Calu3 (cell line): ENCODE data around the gene UGT1A9. TPM values are rescaled to one million over a fixed set of nuclear protein-coding genes. Genes with fewer than 3 reads are reported as not detected.
A peak's percentile ranks its signal among the peaks of the same experiment; 100 is the strongest.

Source experiments
- BruUV-seq: library from RNA; stranded (reverse); fragments of 400-500 nt; replicated peaks from 2 replicates; lab custom pipeline; 2021; lab: Mats Ljungman, UMichigan
- CTCF ChIA-PET: fragments of 300-600 bp; sonication (Branson Sonifier 250); formaldehyde crosslinking; loops from one replicate; lab custom pipeline; 2022; ENCODE audit warnings: antibody characterized with exemption; lab: Charles Lee
- DNase-seq: peaks from one replicate; pipeline ENCODE4 v3.0.0; 2022
- H3K27ac Mint-ChIP-seq: one replicate; pipeline ENCODE4 v1.8.0; 2022; ENCODE audit warnings: mixed read lengths; ENCODE audit not compliant: unreplicated experiment
- H3K27me3 Mint-ChIP-seq: one replicate; pipeline ENCODE4 v1.8.0; 2022; ENCODE audit warnings: mixed read lengths; ENCODE audit not compliant: unreplicated experiment
- H3K36me3 Mint-ChIP-seq: one replicate; pipeline ENCODE4 v1.8.0; 2022; ENCODE audit warnings: mild to moderate bottlenecking, moderate library complexity, mixed read lengths; ENCODE audit not compliant: insufficient read depth, unreplicated experiment
- H3K4me1 Mint-ChIP-seq: one replicate; pipeline ENCODE4 v1.8.0; 2022; ENCODE audit warnings: mild to moderate bottlenecking, low read depth, mixed read lengths; ENCODE audit not compliant: unreplicated experiment
- H3K4me3 Mint-ChIP-seq: one replicate; pipeline ENCODE4 v1.8.0; 2022; ENCODE audit warnings: mild to moderate bottlenecking, low read depth, moderate library complexity, mixed read lengths; ENCODE audit not compliant: unreplicated experiment
- H3K9me3 Mint-ChIP-seq: one replicate; pipeline ENCODE4 v1.8.0; 2022; ENCODE audit warnings: low read depth, mixed read lengths; ENCODE audit not compliant: unreplicated experiment
- intact Hi-C: fragments of 100-400 bp; cut with micrococcal nuclease; formaldehyde crosslinking; loops from one replicate; pipeline ENCODE4 v1.10.0; 2022; ENCODE audit not compliant: unreplicated experiment
- total RNA-seq: library from RNA; stranded (reverse); gene quantifications from 2 replicates; pipeline ENCODE4 v1.2.3, GENCODE V29; 2022
- TF ChIP-seq, protein P1 (sequence below): fragments of 200-600 bp; IDR thresholded peaks from one replicate; pipeline ENCODE4 v1.8.0; 2022; ENCODE audit warnings: antibody characterized with exemption; ENCODE audit not compliant: unreplicated experiment

The UGT1A9 gene
- total RNA-seq, 1 experiment from 2014 or later = 4.3 TPM

DNA sequence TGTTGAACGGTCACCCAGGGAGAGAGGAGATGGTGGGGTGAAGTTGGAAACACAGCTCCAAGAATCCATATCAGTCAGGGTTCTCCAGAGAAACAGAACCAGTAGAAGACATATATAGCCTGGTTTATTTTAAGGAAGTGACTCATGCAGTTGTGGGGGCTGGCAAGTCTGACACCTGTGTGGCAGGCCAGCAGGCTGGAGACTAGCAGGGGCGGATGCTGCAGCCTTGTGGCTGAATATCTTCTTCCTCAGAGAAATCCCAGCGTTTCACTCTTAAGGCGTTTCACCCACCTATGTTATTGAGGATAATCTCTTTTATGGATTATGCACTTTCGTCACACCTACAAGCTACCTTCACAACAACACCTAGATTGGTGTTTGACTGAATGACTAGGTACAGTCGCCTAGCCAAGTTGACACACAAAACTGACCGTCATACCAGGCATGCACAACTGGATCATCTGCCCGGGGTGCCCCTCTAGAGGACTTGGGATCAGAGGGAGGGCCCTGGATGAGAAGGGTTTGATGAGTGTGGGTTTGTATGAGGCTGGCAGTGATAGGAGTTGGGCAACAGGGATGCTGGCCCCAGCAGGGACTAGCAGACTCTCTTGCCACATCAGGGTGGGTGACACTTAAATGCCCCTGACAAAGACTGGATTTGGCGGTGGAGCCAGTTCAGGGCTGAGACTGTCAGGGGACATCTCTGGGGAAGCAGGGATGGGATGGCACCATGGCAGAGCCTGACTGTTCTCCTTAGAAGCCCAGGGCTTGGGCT, 129.8 kb downstream of the UGT1A9 start:
- CTCF ChIA-PET = no interaction called here
- peaks cover 14% of the 10 kb centered on the region for H3K4me1 Mint-ChIP-seq
- TF ChIP-seq, protein P1, sequence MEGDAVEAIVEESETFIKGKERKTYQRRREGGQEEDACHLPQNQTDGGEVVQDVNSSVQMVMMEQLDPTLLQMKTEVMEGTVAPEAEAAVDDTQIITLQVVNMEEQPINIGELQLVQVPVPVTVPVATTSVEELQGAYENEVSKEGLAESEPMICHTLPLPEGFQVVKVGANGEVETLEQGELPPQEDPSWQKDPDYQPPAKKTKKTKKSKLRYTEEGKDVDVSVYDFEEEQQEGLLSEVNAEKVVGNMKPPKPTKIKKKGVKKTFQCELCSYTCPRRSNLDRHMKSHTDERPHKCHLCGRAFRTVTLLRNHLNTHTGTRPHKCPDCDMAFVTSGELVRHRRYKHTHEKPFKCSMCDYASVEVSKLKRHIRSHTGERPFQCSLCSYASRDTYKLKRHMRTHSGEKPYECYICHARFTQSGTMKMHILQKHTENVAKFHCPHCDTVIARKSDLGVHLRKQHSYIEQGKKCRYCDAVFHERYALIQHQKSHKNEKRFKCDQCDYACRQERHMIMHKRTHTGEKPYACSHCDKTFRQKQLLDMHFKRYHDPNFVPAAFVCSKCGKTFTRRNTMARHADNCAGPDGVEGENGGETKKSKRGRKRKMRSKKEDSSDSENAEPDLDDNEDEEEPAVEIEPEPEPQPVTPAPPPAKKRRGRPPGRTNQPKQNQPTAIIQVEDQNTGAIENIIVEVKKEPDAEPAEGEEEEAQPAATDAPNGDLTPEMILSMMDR = no peak
- H3K9me3 Mint-ChIP-seq = no peaks in the 10 kb centered on the region
- no peaks in the 10 kb centered on the region for H3K27me3 Mint-ChIP-seq
- H3K36me3 Mint-ChIP-seq = no peaks in the 10 kb centered on the region
- no TSS peak for BruUV-seq
- intact Hi-C loops = no loop called here
- peak; percentile 45 for DNase-seq
- no peak overlapping the region for H3K27ac Mint-ChIP-seq
- no peak overlapping the region for H3K4me3 Mint-ChIP-seq

DNA sequence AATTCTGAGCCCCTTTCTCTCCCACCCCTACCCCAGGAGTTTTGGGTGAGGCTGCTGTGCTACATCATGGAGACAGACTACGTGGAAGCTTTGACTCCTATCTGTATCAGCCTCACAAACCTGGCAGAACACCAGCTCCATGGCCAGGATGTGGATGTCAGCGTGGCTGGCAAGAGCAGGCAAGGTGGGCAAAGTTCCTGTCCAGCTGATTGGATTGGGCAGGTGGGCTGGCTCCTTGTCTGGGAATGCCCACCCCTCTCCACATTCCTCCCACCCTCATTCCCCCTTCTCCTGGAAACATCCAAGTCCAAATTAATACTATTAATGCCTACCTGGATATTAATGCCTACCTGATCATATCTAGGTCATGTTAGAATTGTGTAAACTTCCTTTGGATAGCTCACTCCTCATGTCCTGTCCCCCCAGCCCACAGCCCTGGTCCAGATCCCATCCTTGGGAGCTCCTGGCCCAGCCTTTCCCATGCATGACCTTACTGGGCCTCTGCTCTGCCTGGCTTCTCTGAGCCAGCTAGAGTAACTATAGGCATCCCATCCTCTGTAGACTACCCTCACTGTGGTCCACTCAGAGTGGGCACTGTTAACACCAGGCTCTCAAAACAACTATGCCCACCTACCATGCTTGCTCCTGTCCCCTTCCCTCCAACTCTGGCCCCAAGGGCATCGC, 130.6 kb downstream of the UGT1A9 start:
- CTCF ChIA-PET = no interaction called here
- no peak overlapping the region for H3K4me3 Mint-ChIP-seq
- no peak overlapping the region for H3K27ac Mint-ChIP-seq
- H3K36me3 Mint-ChIP-seq = no peaks in the 10 kb centered on the region
- H3K4me1 Mint-ChIP-seq = peaks cover 14% of the 10 kb centered on the region
- no peaks in the 10 kb centered on the region for H3K27me3 Mint-ChIP-seq
- no peaks in the 10 kb centered on the region for H3K9me3 Mint-ChIP-seq
- intact Hi-C loops = no loop called here
- DNase-seq = no peak
- BruUV-seq = no TSS peak
- TF ChIP-seq, protein P1 = no peak

DNA sequence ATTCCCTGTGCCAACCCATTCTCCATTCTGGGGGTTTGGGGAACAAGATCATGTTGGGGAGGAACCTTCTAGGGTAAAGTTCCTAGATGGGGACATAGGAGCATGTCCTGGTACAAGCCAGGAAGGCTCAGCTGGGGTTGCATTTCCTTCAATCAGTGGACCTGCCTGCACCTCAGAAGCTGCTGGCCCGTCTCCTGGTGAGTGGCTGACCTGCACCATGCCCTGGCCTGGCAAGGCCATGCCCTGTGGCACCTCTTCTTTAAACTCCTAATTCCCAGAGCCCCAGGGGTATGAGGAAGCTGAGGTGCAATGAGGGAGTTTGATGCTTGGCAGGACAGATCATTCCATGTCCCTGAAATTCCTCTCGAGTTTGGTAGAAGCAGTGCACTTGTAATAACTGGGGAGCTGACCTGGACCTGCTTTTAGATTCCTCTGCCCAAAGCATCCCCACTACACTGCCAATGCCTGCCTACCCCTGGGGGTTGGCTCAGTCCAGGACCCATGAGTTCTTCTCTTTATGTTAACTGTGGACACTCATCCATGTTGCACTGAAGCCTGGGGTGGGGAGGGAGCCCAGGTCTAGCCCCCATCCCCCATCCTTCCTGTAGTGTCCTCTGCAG, 131.7 kb downstream of the UGT1A9 start:
- Mint-ChIP-seq H3K9me3 (no peaks in the 10 kb centered on the region), H3K27ac (no peak overlapping the region), H3K4me1 (peaks cover 14% of the 10 kb centered on the region), H3K27me3 (no peaks in the 10 kb centered on the region), H3K4me3 (no peak overlapping the region), H3K36me3 (no peaks in the 10 kb centered on the region)
- TF ChIP-seq, protein P1 = no peak
- no TSS peak for BruUV-seq
- CTCF ChIA-PET = no interaction called here
- intact Hi-C loops = no loop called here
- DNase-seq = no peak

DNA sequence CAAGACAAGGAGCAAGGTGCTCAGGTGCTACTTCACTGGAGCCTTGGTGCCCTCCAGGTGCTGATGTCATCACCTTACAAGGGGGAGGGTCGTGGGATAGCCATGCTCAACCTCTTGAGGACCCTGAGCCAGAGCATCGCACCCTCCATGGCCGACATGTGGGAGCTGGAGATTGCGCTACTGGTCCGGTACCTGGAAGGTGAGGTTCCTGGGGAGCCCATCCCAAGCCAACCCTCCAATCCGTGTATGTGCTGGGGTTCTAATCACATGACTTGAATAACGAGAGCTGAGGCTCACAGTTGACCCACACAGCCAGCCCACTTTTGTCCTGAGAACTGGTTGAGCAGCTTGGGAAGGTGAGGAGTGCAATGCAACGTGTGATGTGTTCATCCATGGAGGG, 132.3 kb downstream of the UGT1A9 start:
- no TSS peak for BruUV-seq
- Mint-ChIP-seq H3K27ac (no peak overlapping the region), H3K4me1 (peaks cover 14% of the 10 kb centered on the region), H3K36me3 (no peaks in the 10 kb centered on the region), H3K4me3 (no peak overlapping the region), H3K9me3 (no peaks in the 10 kb centered on the region), H3K27me3 (peaks cover 2% of the 10 kb centered on the region)
- DNase-seq = no peak
- intact Hi-C loops = no loop called here
- TF ChIP-seq, protein P1 = no peak
- CTCF ChIA-PET = no interaction called here
